ENCODE data around the gene SLC29A1. TPM values are rescaled to one million over a fixed set of nuclear protein-coding genes. Genes with fewer than 3 reads are reported as not detected.

The SLC29A1 gene
- total and polyA plus RNA-seq, 9 of the 15 experiments (the other 6 are each of a cell fraction or from before 2014, with no cell fraction given): 18.9 to 170 (median 57.7) TPM

GRCh38 chr6:44257025-44257752 lies 33.8 kb downstream of the SLC29A1 start, which contains the start of gene SLC35B2 (continued):
- TF ChIP-seq BACH1 (tag; IDR thresholded peaks at IDR 0.05) (no peak), CBX8 (IDR thresholded peaks at IDR 0.05; ENCODE audit: borderline replicate concordance, extremely low read depth, low read depth, low read length, poor library complexity, severe bottlenecking) (no peak), NFATC3 (IDR thresholded peaks at IDR 0.05) (no peak), LARP7 (IDR thresholded peaks at IDR 0.05) (no peak), SIN3B (IDR thresholded peaks at IDR 0.05; ENCODE audit: low read depth) (peak; percentile 93), ZNF280B (CRISPR knock-in tag; IDR thresholded peaks at IDR 0.05) (no peak), HBP1 (CRISPR knock-in tag; IDR thresholded peaks at IDR 0.05) (0 out of 2 replicates have a peak, but pooled peaks have one; percentile 2), MYBL2 (IDR thresholded peaks at IDR 0.05; ENCODE audit: low read depth) (no peak), MYBL2 (CRISPR knock-in tag; IDR thresholded peaks at IDR 0.05; ENCODE audit: borderline replicate concordance) (no peak), SREBF2 (CRISPR knock-in tag; IDR thresholded peaks at IDR 0.05) (no peak), GATAD2A (IDR thresholded peaks at IDR 0.05) (peak; percentile 89), MTA1 (IDR thresholded peaks at IDR 0.05; ENCODE audit: borderline replicate concordance) (peak; percentile 19; the same call in 1 of the 2 replicates), TRIM24 (IDR thresholded peaks at IDR 0.05) (peak in 1 of 2 experiments; percentile 54; a peak in 1 of 4 replicates), SETDB1 (IDR thresholded peaks at IDR 0.05; ENCODE audit: low read length) (no peak), MBD1 (CRISPR knock-in tag; IDR thresholded peaks at IDR 0.05) (no peak), NELFE (IDR thresholded peaks at IDR 0.05; ENCODE audit: insufficient read depth, insufficient read length) (no peak), ZNF592 (IDR thresholded peaks at IDR 0.05) (no peak), NCOA6 (IDR thresholded peaks at IDR 0.05) (no peak)
- TF ChIP-seq, protein P1, sequence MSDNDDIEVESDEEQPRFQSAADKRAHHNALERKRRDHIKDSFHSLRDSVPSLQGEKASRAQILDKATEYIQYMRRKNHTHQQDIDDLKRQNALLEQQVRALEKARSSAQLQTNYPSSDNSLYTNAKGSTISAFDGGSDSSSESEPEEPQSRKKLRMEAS (CRISPR knock-in tag; IDR thresholded peaks at IDR 0.05): peak; percentile 96
